ENCODE data around the gene GOLGA6D.
"Not testable (repeated sequence)": the region's sequence is repeated elsewhere in the genome, so short reads cannot be mapped to it uniquely, and the experiment has no call there.

- not testable (repeated sequence) for TF ChIP-seq POLR2A (IDR thresholded peaks at IDR 0.05; ENCODE audit: low read depth, low read length); CTCF (IDR thresholded peaks at IDR 0.05; ENCODE audit: extremely low read depth in 1 of 2, insufficient read depth in 1 of 2, low read depth in 1 of 2, low read length in 2 of 2); MAX (IDR thresholded peaks at IDR 0.05; ENCODE audit: insufficient read depth, insufficient read length); EZH2 (IDR thresholded peaks at IDR 0.05; ENCODE audit: borderline replicate concordance, low read depth, low read length, severe bottlenecking); JUN (IDR thresholded peaks at IDR 0.05; ENCODE audit: borderline replicate concordance, insufficient read depth, insufficient read length, low read depth); POLR2AphosphoS5 (IDR thresholded peaks at IDR 0.05; ENCODE audit: insufficient read depth, low read depth, low read length); MYC (IDR thresholded peaks at IDR 0.05; ENCODE audit: low read depth, low read length)
These were observed 16.1 kb downstream of the GOLGA6D start for GRCh38 chr15:75298541-75299310.

All from endothelial cell of umbilical vein (primary cell).